Transverse colon (tissue), 4 donors: ENCODE results near the gene TPRG1L. TPM values are rescaled to one million over a fixed set of nuclear protein-coding genes. Genes with fewer than 3 reads are reported as not detected.

Experiments
- DNase-seq: peaks from one replicate; pipeline ENCODE4 v3.0.0-alpha.2; 2019
- H3K27ac ChIP-seq, 4 donors: fragments of 200-600 bp; sonication (generic); 2 replicates each; pipeline ENCODE4 v1.5.1; 2016 to 2018; ENCODE audit warnings: inconsistent platforms in 4 of 4
- H3K27me3 ChIP-seq: fragments of 200-600 bp; sonication (generic); 2 replicates; pipeline ENCODE4 v1.5.1; 2017; ENCODE audit warnings: inconsistent platforms
- H3K36me3 ChIP-seq, 4 donors: fragments of 200-600 bp; sonication (generic); 2 replicates each; pipeline ENCODE4 v1.5.1; 2017 to 2019; ENCODE audit warnings: inconsistent platforms in 4 of 4
- H3K4me1 ChIP-seq, 4 donors: fragments of 200-600 bp; sonication (generic); 2 replicates each; pipeline ENCODE4 v1.5.1; 2017 to 2020; ENCODE audit warnings: inconsistent platforms in 4 of 4
- H3K4me3 ChIP-seq, 4 donors: fragments of 200-600 bp; sonication (generic); 1 replicate in 1 of 4; 2 replicates in 3 of 4; pipeline versions ENCODE4 v1.5.1 to v1.6.1; 2017 to 2019; ENCODE audit warnings: inconsistent platforms in 4 of 4
- H3K9me3 ChIP-seq, 2 donors: fragments of 200-600 bp; sonication (generic); 2 replicates each; pipeline ENCODE4 v1.5.1; 2017 to 2019; ENCODE audit warnings: inconsistent platforms in 2 of 2
- EP300 ChIP-seq: sonication (generic); formaldehyde crosslinking; IDR thresholded peaks from one replicate; pipeline ENCODE4 v1.6.1; 2017; ENCODE audit warnings: antibody characterized with exemption, low read depth
- POLR2A ChIP-seq: fragments of 450-650 bp; IDR thresholded peaks from one replicate; pipeline ENCODE4 v1.6.1; 2016; ENCODE audit warnings: antibody characterized with exemption, mild to moderate bottlenecking, moderate library complexity
- POLR2AphosphoS5 ChIP-seq, 3 donors: sonication (generic); formaldehyde crosslinking; IDR thresholded peaks; one replicate each; pipeline ENCODE4 v1.6.1; 2016; ENCODE audit warnings: antibody characterized with exemption in 3 of 3
- WGBS, 2 donors: methylation state at CpG; one replicate each; pipeline ENCODE4 v1.1.5; 2018; ENCODE audit warnings: low coverage in 1 of 2; 5-methylcytosine and 5-hydroxymethylcytosine counted together
- in situ Hi-C, 4 donors: fragments of 200-750 bp; cut with MboI; loops; one replicate each; pipeline versions ENCODE4 v1.15.0 to v1.15.1; 2017; ENCODE audit warnings: low sequenced_read_pairs in 3 of 4, low pct_ligation_motif_present in 1 of 4, low pct_unique_long_range_greater_than_20kb in 1 of 4
- intact Hi-C: fragments of 100-400 bp; cut with DNase I; formaldehyde crosslinking; loops from one replicate; pipeline ENCODE4 v1.15.1; 2023; ENCODE audit warnings: low total_unique reads
- total RNA-seq, 4 donors: library from RNA; depleted of rRNA; stranded (reverse); fragments of >200 nt; gene quantifications; one replicate each; pipeline ENCODE4 v1.1.0, GENCODE V29; 2016
- TF ChIP-seq, protein P1 (sequence below), 5 experiments: fragments of 200-600 bp in 3 of 5; fragments of 450-650 bp in 2 of 5; sonication (generic) in 3 of 5; IDR thresholded peaks; 1 replicate in 2 of 5; 2 replicates in 3 of 5; pipeline ENCODE4 v1.5.1; 2016 to 2017; ENCODE audit warnings: antibody characterized with exemption in 5 of 5, inconsistent platforms in 3 of 5, mild to moderate bottlenecking in 2 of 5, moderate library complexity in 1 of 5

The TPRG1L gene
- total RNA-seq, 4 donors from 2014 or later, result 24.5 to 86.8 (median 56.0) TPM

DNA sequence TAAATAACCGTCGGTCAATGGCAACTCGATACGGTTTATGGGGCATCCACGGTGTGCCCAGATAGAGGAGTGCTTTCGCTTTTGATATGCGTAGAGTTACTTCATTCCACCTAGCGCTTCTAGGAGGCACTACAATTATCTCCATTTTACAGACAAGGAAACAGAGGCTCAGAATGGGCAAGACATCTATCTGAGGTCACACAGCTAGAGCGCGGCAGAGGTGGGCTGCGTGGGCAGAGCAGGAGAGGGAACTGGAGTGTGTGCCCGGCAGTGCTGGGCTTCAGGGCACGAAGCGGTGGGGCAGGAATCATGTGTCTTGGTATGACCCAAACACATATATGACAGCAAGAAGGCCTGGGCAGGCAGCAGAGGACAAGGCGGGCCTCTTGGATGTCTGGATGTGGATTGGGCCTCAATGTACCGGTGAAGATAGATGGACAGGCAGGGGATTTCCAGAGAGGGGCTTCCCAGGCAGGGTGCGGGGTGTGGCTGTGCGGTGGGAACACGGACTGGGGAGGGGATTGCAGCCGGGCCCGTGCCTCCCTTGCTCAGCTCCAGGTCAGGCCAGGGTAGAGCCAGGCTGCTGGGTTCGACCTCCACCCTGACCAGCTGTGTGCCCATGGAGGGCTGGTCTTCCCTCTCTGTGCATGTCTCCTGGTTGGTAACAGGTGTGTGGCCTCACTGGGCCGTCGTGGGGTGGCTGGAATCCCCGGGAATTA lies 48.7 kb downstream of the TPRG1L start:
- no peaks in the 10 kb centered on the region for H3K36me3 ChIP-seq
- intact Hi-C loops (no loop called here), in situ Hi-C loops (no loop called here)
- no peaks in the 10 kb centered on the region for H3K9me3 ChIP-seq
- peaks cover 37% of the 10 kb centered on the region for H3K27me3 ChIP-seq
- no peak overlapping the region for H3K4me3 ChIP-seq
- H3K4me1 ChIP-seq, result peaks cover 0 to 9% (median 7%) of the 10 kb centered on the region in 4 donors
- TF ChIP-seq POLR2AphosphoS5 (IDR thresholded peaks at IDR 0.05), result no peak
- TF ChIP-seq POLR2A, result no peak
- no peak for TF ChIP-seq EP300
- TF ChIP-seq, protein P1, sequence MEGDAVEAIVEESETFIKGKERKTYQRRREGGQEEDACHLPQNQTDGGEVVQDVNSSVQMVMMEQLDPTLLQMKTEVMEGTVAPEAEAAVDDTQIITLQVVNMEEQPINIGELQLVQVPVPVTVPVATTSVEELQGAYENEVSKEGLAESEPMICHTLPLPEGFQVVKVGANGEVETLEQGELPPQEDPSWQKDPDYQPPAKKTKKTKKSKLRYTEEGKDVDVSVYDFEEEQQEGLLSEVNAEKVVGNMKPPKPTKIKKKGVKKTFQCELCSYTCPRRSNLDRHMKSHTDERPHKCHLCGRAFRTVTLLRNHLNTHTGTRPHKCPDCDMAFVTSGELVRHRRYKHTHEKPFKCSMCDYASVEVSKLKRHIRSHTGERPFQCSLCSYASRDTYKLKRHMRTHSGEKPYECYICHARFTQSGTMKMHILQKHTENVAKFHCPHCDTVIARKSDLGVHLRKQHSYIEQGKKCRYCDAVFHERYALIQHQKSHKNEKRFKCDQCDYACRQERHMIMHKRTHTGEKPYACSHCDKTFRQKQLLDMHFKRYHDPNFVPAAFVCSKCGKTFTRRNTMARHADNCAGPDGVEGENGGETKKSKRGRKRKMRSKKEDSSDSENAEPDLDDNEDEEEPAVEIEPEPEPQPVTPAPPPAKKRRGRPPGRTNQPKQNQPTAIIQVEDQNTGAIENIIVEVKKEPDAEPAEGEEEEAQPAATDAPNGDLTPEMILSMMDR (IDR thresholded peaks at IDR 0.05), result no peak
- WGBS, 2 donors, result 66 to 86% methylated on average over 4 to 25 of the region's 25 CpGs
- DNase-seq, result no peak
- H3K27ac ChIP-seq, result no peak overlapping the region

DNA sequence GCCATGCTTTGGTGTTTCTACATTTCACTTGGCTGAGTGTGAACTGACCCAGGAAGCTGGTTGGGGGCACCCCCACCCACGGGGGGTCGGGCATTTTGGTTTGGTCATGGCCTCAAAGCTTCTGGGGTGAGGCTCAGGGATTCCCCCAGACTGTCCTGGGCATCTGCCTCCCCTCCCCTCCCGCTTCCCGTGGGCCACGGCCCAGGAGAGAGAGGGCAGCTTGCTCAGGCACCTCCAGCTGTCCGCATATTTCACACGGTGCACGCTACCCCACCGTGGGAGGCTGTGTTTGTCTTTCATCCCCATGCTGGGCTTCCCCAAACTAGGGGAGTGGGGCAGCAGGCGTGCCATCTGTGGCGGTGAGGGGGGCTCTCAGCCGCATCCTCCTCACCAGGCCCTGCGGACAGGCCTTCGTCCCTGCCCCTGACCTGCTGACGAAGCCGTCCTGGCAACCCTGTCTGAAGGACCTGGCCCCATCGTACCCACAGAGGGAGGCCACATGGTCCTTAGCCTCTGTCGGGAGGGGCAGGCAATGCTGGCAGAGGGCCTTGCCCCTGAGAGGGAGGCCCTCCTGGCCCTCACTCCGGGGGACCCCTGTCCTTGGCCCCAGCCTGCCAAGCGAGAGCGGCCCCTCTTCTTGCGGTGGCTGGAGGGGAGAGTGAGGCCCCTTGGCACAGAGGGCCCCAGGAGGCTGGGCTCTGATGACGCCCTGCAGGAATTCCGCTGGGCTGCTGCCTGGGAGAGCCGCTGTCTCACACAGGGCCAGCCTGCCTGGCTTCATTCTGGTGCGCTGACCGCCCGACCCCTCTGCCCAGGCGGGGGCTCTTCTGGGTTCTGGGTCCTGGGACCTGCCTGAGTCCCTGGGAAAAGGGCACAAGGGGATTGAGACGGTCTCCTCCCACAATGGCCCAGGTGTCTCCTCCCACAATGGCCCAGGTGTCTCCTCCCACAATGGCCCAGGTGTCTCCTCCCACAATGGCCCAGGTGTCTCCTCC lies 49.6 kb downstream of the TPRG1L start:
- Histone ChIP-seq H3K4me3 (peak overlapping the region in 1 of 4 donors; percentile 14), H3K36me3 (no peaks in the 10 kb centered on the region), H3K4me1 (peaks cover 0 to 3% (median under 1%) of the 10 kb centered on the region in 4 donors), H3K27ac (no peak overlapping the region), H3K27me3 (peaks cover 37% of the 10 kb centered on the region), H3K9me3 (no peaks in the 10 kb centered on the region)
- no peak for TF ChIP-seq POLR2A
- TF ChIP-seq EP300, result no peak
- no peak for TF ChIP-seq POLR2AphosphoS5 (IDR thresholded peaks at IDR 0.05)
- TF ChIP-seq, protein P1 (IDR thresholded peaks at IDR 0.05), result no peak
- intact Hi-C loops (no loop called here), in situ Hi-C loops (no loop called here)
- 45% methylated on average over 21 of the region's 30 CpGs; no CpG with 5 or more reads in 1 of the 2 donors for WGBS, 2 donors
- DNase-seq, result no peak

DNA sequence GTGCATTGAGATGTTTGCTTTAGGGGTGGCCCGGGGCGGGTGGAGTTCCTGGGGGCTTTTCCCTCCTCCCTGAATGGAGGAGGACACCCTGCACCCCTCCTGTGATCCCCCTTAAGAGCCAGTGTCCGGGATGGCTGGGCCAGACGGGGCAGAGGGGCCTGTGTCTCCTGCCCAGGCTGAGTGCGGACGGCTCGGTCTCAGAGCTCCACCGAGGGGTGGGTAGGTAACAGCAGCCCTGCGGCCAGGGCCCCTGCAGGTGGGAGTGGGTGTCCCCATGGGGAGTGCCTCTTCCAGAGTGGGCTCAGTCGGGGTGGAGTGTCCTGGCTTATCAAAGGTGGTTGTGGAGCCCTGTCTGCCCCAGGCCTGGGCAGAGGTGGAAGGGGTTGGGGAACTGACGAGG lies 50.6 kb downstream of the TPRG1L start:
- H3K36me3 ChIP-seq, result no peaks in the 10 kb centered on the region
- no peaks in the 10 kb centered on the region for H3K9me3 ChIP-seq
- 77% methylated on average over 11 of the region's 11 CpGs; no CpG with 5 or more reads in 1 of the 2 donors for whole genome bisulfite sequencing, 2 donors
- in situ Hi-C loops (no loop called here), intact Hi-C loops (no loop called here)
- peaks cover 33% of the 10 kb centered on the region for H3K27me3 ChIP-seq
- DNase-seq, result no peak
- peaks cover 0 to 3% (median 0%) of the 10 kb centered on the region in 4 donors for H3K4me1 ChIP-seq
- TF ChIP-seq POLR2A (no peak), POLR2AphosphoS5 (IDR thresholded peaks at IDR 0.05) (no peak)
- TF ChIP-seq, protein P1 (IDR thresholded peaks at IDR 0.05), result no peak
- H3K4me3 ChIP-seq, result no peak overlapping the region
- no peak overlapping the region for H3K27ac ChIP-seq
